ENCODE results near the gene AHI1. TPM values are rescaled to one million over a fixed set of nuclear protein-coding genes. Genes with fewer than 3 reads are reported as not detected.

Gene AHI1
- total RNA-seq, 1 experiment from 2014 or later: 4.7 TPM

DNA sequence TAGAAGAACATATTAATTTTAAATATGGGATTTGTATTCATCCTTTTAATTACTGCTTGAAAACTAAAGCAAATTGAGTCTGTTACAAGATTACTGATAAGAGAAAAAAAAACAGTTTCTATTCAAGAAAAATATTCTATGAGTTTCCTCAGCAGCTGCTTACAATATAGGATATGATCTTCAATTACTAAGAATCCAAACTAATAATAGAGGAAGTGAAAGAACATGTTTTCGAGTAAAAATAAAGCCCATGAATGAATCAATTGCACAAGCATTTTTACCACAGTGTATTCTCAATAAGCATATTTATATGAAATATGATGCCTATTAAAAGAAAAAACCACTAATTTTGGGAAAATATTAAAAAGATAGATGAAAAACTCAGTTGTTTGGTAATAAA is 63.4 kb downstream of the AHI1 start:
- Histone ChIP-seq H3K36me3 (peaks cover 27% of the 10 kb centered on the region), H3K9me3 (no peaks in the 10 kb centered on the region), H3K27me3 (no peaks in the 10 kb centered on the region), H3K4me3 (no peak overlapping the region)
- DNase-seq: no peak

DNA sequence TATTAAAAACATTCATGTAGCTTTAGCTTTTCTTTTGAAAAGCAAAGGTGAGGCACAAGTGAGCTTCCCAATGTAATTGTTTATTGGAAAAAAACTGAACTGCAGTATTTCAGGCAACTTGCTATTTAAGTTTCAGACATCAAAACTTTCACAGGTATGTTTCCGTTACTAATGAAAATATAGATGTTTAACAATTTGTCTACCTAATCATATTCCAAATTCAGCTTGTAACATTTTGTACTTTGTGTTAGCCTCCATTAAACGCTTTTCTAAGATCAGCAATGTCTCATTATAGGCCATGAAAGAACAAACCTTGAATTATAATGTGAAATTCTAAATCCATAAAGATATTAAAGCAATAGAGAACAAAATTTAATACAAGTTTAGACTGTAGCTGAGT is 69.5 kb downstream of the AHI1 start:
- DNase-seq: no peak
- Histone ChIP-seq H3K27me3 (no peaks in the 10 kb centered on the region), H3K9me3 (no peaks in the 10 kb centered on the region), H3K4me3 (no peak overlapping the region), H3K36me3 (peaks cover 9% of the 10 kb centered on the region)

DNA sequence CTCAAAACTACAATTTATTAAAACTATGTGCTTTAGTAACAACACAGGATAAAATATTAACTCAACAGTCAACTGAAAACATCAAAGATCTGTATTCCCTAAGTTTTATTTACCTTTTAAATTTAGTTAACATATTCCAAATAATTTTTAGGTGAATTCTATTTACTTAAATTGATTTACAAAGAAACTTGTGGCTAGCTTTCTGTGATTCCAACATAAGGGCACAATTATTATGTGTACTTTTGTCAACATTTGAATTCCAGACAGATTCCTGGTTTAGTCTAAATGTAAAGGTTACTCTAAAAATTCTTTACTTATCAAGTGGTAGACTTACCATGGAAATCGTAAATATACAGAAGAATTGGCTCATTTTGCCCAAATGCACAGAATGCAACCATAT is 70.7 kb downstream of the AHI1 start:
- Histone ChIP-seq H3K4me3 (no peak overlapping the region), H3K27me3 (no peaks in the 10 kb centered on the region), H3K9me3 (no peaks in the 10 kb centered on the region)

DNA sequence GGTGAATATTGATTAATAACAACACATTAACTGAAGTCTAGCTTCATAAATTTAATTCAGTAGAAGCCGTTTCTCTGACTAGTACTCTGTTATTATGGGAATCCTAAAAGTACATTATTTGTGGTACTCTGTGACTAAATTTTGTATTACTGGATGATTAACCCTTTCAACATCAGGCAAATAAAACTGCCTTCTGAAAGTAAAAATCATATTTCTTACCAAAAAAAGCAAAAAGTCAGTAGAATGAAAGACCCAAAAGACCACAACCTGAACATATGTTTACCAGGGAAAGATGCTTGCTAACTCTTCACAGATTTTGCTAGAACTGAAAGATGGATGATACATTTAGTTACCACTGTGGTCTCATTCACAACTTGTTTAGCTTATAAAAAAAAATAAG is 73.2 kb downstream of the AHI1 start:
- DNase-seq: no peak
- Histone ChIP-seq H3K27me3 (no peaks in the 10 kb centered on the region), H3K36me3 (peaks cover 13% of the 10 kb centered on the region), H3K9me3 (no peaks in the 10 kb centered on the region), H3K4me3 (no peak overlapping the region)

More for the DNA sequence above, 70.7 kb downstream of the AHI1 start:
- H3K36me3 ChIP-seq: peaks cover 13% of the 10 kb centered on the region
- DNase-seq: no peak

DNA sequence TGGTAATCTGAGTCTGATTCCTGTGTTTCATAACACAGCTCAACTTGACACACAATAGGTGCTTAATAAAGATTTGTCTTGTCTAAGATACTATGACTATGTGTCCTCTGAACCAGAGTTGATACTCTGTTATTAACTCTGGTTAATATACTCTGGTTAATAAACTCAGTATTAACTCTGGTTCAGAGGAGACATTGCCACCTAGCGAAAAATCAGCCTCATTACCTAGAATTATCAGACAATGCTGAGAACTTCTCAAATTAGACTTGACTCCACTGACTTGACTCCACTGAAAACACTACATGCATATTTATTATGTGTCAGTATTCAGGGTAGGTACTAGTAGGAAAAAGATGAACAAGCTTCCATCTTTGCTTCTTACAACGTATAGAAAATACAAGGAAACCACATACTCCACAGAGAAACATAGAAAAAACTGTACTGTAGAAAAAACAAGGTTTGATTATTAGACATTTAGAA is 73.9 kb downstream of the AHI1 start:
- no peak overlapping the region for H3K4me3 ChIP-seq
- no peak for DNase-seq
- H3K9me3 ChIP-seq: no peaks in the 10 kb centered on the region
- H3K27me3 ChIP-seq: no peaks in the 10 kb centered on the region
- H3K36me3 ChIP-seq: peaks cover 13% of the 10 kb centered on the region

DNA sequence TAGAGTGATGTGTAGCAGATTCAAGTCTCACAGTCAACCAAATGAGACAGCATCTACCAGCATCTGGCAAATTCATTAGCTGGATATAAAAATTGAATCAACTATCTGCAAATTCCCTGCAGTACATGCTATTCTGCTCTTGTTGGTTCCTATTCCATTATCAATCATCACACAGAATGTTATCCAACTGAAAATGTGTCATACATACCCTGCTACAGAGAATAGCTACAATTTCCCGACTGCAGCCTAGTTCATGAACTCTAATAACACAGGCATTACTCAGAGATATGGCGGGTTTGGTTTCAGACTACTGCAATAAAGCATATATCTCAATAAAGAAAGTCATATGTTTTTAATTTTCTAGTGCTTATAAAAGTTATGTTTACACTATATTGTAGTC is 78.4 kb downstream of the AHI1 start:
- DNase-seq: no peak
- H3K36me3 ChIP-seq: peaks cover 10% of the 10 kb centered on the region; the same call in 1 of the 2 replicates
- no peak overlapping the region for H3K4me3 ChIP-seq
- no peaks in the 10 kb centered on the region for H3K9me3 ChIP-seq
- H3K27me3 ChIP-seq: no peaks in the 10 kb centered on the region

DNA sequence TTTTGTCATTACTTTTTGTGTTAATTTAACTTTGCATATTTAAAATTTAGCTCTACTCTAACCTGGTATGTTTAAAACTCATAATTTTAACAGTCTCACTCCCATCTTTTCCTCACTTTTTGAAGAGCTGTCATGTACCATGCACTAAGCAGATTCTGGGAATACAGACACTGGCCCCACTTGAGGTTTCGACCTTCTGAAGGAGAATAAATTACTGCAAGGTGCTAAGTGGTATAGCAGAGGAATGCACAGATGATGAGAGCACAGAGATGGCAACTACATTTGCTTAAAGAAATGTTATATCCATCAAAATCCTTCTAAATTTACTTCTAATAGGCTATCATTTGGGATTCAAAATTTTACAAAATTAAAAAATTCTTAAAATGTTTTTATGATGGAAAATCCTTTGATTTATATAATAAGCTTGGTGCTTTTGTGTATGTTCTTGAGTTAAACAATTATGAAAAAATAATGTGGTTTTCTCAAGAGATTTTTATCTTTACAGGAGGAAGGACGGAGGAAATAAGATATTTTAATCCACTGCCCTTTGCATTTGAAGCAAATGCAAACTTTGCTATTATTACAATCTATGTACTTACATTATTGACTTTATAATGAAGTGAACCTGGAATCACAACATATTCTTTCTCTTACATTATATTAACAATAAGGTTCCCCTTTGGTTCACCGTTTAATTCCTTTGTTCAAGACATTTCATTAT is 79.3 kb downstream of the AHI1 start:
- DNase-seq: no peak
- no peaks in the 10 kb centered on the region for H3K27me3 ChIP-seq
- peaks cover 15% of the 10 kb centered on the region; the same call in 1 of the 2 replicates for H3K36me3 ChIP-seq
- H3K4me3 ChIP-seq: no peak overlapping the region
- no peaks in the 10 kb centered on the region for H3K9me3 ChIP-seq

DNA sequence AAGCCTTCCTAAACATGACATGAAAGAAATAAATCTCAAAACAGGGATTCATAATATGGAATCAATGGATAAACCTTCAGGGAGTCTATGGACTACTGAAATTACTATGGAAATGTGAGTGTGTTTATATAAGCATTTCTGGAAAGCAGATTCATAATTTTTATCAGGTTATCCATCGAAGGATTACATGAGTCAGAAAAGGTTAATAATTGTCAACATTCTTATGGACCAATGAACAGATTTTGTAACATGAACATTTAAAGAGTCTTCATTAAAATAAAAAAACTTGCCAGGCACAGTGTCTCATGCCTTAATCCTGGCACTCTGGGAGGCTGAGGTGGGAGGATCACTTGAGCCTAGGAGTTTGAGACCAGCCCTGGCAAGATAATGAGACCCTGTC is 84.8 kb downstream of the AHI1 start:
- Histone ChIP-seq H3K36me3 (peaks cover 30% of the 10 kb centered on the region), H3K27me3 (no peaks in the 10 kb centered on the region), H3K9me3 (no peaks in the 10 kb centered on the region), H3K4me3 (no peak overlapping the region)
- DNase-seq: no peak

DNA sequence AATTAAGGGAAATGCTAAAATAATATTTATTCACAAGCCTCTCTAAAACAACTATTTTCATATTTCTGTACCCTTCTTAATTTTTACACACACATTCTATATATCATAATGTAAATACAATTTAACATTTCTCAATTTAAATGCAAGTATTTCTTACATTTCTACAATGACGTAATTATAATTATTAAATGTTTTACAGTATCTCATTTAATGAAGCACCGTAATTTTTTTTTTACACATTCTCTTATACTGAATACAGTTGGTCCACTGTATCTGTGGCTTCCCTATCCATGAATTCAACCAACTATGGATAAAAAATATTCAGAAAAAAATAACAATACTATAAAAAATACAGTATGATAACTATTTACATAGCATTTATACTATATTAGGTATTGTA is 85.7 kb downstream of the AHI1 start:
- no peak for DNase-seq
- Histone ChIP-seq H3K36me3 (peaks cover 29% of the 10 kb centered on the region), H3K4me3 (no peak overlapping the region)

DNA sequence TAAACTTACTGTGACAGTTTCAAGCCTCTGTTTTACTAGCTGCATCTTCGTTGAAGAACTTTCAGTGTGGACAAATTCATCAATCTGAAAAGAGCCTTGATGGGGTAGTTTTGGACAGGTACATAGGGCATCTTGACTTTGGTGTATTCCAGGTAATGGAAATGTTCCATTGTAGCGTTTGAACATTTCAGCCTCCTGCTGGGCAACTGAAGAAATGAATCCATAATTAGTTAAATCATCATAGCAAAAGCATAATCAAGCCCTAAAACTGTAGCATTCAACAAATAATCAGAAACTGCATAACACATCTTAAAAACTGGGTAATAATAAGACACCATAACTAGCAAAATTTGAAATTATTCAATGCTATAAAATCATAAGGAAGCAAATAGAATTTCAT is 86.2 kb downstream of the AHI1 start:
- DNase-seq: no peak
- no peaks in the 10 kb centered on the region for H3K9me3 ChIP-seq
- H3K36me3 ChIP-seq: peaks cover 27% of the 10 kb centered on the region

More for the DNA sequence above, 85.7 kb downstream of the AHI1 start:
- Histone ChIP-seq H3K9me3 (no peaks in the 10 kb centered on the region), H3K27me3 (no peaks in the 10 kb centered on the region)

DNA sequence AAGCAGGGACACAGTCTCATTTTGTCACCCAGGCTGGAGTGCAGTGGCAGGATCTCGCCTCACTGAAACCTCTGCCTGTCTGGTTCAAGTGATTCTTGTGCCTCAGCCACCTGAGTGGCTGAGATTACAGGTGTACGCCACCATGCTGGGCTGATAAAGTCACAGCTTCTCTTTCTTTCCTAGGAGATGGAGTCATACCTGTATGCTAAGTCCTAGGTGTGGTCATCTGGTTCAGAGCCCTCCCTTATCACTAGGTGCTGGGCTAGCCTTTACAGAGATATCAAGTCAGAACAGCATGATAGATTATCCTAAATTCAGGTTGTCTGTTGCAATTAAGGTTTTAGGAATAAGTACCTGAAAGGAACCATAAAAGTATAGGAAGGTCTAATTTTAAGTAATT is 86.7 kb downstream of the AHI1 start:
- Histone ChIP-seq H3K27me3 (no peaks in the 10 kb centered on the region), H3K36me3 (peaks cover 27% of the 10 kb centered on the region), H3K4me3 (no peak overlapping the region), H3K9me3 (no peaks in the 10 kb centered on the region)
- DNase-seq: no peak

More for the DNA sequence above, 86.2 kb downstream of the AHI1 start:
- Histone ChIP-seq H3K27me3 (no peaks in the 10 kb centered on the region), H3K4me3 (no peak overlapping the region)

DNA sequence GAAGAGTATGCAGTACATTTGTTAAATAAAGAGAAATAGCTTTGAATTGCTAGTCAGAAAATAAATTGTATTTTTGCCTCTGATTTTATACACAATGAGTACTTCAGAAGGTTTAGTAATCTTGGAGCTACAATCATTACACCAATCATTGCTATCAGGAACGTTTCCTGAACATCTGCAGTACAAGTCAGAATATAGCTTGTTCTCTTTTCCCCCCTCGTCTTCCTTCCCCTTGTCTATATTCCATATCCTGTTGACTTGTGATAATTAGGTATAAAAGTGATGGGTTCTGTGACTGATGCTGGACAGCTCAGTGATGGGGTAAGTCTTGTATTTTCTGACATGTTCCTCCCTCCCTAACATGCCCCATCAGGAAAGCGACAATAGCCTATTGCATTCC is 94.0 kb downstream of the AHI1 start:
- Histone ChIP-seq H3K36me3 (peaks cover 3% of the 10 kb centered on the region; the same call in 1 of the 2 replicates), H3K4me3 (no peak overlapping the region), H3K27me3 (no peaks in the 10 kb centered on the region), H3K9me3 (no peaks in the 10 kb centered on the region)
- no peak for DNase-seq

DNA sequence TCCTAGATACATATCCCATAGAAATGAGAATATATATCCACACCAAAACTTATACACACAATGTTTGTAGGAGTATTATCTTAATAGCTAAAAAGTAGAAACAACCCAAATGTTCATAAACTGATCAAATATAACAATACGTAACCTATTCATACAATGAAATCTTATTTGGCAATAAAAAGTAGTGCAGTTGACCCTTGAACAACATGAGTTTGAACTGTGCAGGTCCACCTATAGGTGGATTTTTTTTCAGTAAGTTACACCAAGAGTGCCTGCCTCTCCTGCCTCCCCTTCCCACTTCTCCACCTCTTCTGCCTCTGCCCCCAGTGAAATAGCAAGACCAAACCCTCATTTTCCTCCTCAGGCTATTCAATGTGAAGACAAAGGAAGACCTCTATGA is 95.2 kb downstream of the AHI1 start:
- Histone ChIP-seq H3K9me3 (no peaks in the 10 kb centered on the region), H3K36me3 (peaks cover 3% of the 10 kb centered on the region; the same call in 1 of the 2 replicates), H3K27me3 (no peaks in the 10 kb centered on the region), H3K4me3 (no peak overlapping the region)
- no peak for DNase-seq

DNA sequence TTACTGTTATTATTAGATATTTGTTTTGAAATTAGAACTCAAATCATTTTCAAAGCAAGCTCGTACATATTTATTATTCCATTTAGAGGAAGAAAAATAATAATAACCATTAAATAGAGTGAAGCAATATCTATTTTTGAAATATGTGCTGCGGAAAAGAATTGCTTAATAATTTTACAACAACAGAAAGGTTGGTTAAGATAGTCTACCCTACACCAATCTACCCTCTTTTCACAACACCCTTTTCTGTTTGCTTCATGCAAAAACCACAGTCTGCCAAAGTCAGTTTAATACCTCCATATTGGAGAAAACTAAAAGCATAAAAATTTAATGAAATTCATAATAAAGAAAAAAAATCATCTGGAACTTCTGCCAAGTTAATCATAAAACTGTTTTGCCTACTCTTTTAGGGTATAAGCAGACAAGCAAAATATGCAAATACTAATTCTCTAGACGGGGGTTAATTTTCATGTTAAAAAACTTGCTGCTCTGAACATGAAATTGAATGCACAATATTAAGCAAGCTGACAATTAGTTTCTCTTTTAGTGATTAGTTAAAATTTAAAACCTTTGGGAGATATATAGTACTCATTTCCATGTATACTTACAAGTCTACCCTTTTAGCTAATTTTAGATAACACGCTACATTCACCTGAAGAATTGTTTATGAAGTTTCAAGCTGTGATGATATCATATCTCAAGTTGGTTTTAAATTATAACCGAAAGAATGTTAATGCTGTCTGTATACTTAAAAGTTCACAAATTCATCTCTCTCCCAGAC is 100.2 kb downstream of the AHI1 start:
- Histone ChIP-seq H3K9me3 (no peaks in the 10 kb centered on the region), H3K27me3 (no peaks in the 10 kb centered on the region), H3K36me3 (no peaks in the 10 kb centered on the region), H3K4me3 (no peak overlapping the region)
- DNase-seq: no peak

DNA sequence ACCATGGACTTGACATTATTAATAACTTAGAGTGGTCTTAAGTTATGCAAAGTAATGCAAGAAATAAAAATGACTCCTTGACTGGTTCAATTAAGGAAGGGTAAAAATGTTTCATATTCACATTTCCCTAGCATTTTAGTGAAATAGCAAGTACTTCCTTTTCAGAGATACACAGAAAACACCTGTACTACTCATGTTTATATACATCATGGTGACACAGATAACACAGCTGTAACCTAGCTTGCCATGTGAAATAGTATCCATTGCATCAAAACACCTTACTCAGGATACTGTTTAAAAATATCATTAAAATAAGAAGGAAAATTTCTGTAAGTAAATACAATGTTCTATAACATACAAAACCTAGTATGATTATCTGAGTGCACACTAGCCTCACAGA is 102.4 kb downstream of the AHI1 start:
- Histone ChIP-seq H3K27me3 (no peaks in the 10 kb centered on the region), H3K9me3 (no peaks in the 10 kb centered on the region), H3K36me3 (no peaks in the 10 kb centered on the region; the same call in 1 of the 2 replicates), H3K4me3 (no peak overlapping the region)
- no peak for DNase-seq

DNA sequence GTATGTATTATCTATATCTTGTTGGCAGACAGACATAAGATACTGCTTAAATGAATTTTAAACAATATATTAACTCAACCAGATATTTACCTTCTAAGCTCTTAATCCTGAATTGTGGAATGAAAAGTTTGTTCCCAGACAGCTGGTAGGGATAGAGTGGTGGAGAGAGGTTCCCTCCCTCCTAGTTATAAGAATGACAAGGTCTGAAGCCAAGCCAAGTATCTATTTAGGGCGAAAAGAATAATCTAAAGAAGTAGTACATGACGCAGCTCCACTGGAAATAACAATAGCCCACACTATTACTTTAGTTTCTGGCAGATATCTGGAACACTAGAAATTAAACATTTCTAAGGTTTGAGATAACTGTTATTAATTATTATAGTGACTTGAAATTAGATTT is 104.3 kb downstream of the AHI1 start:
- no peaks in the 10 kb centered on the region; the same call in 1 of the 2 replicates for H3K36me3 ChIP-seq
- DNase-seq: no peak

DNA sequence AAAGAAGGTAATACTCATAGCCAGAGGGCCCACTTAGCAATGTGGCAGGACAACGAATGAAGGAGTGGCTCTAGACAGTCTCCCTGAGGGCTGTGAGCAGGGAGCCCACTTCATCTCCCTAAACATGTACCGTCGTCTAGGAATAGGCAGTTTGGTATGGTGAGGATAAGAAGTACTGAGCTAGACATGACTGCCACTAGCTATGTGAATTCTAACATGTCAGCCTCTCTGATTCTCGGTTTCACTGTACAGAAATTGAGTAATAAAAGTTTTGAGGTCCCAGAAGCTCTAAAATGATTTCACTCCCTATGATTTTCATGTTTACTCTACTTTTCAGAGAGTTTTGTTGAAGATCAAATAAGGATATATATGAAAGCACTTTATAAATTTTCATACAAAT is 107.1 kb downstream of the AHI1 start:
- H3K36me3 ChIP-seq: peaks cover 2% of the 10 kb centered on the region; the same call in 1 of the 2 replicates
- no peaks in the 10 kb centered on the region for H3K9me3 ChIP-seq
- H3K4me3 ChIP-seq: no peak overlapping the region
- H3K27me3 ChIP-seq: no peaks in the 10 kb centered on the region
- DNase-seq: no peak

More for the DNA sequence above, 104.3 kb downstream of the AHI1 start:
- no peaks in the 10 kb centered on the region for H3K9me3 ChIP-seq
- no peaks in the 10 kb centered on the region for H3K27me3 ChIP-seq
- H3K4me3 ChIP-seq: no peak overlapping the region

Data from MG63 (cell line).